Endothelial cell of coronary artery (primary cell): ENCODE data around the gene OOSP3. TPM values are rescaled to one million over a fixed set of nuclear protein-coding genes. Genes with fewer than 3 reads are reported as not detected.

ENCODE experiments used
- total RNA-seq: library from RNA; depleted of rRNA; stranded (reverse); fragments of >200 nt; gene quantifications from 2 replicates; pipeline ENCODE4 v1.2.3, GENCODE V29; 2014

Gene OOSP3
- total RNA-seq, result not detected in 2 replicates

GRCh38 chr11:59878575-59878974 is at the start of gene OOSP3:
OOSP3 (plus strand) TSS chr11:59878782; CDS start chr11:59878809, 27 bp downstream.

GRCh38 chr11:59845399-59845798 is 33.2 kb upstream of the OOSP3 start, which contains the start of gene CBLIF:
CBLIF (minus strand) TSS chr11:59845499; CDS start chr11:59845453, 46 bp downstream.

GRCh38 chr11:59866397-59866796 is 12.2 kb upstream of the OOSP3 start, which contains the start of gene TCN1:
TCN1 (minus strand) TSS chr11:59866487; CDS start chr11:59866470, 17 bp downstream.

GRCh38 chr11:59938132-59938531 is 59.5 kb downstream of the OOSP3 start, which contains the start of gene OOSP1:
OOSP1 (plus strand) TSS chr11:59938432; CDS start chr11:59938455, 23 bp downstream.

Other genes with a start within 250 kb of the OOSP3 start
- gene PATL1, start 209.7 kb upstream of the OOSP3 start, total RNA-seq, result 3.7 and 6.2 TPM in 2 replicates
- gene OR10V1, start 164.9 kb upstream of the OOSP3 start, total RNA-seq, result not detected in 2 replicates
- 40.9 and 41.5 TPM in 2 replicates for gene STX3, start 123.4 kb upstream of the OOSP3 start, total RNA-seq
- gene MRPL16, start 68.0 kb upstream of the OOSP3 start, total RNA-seq, result 43.5 and 45.6 TPM in 2 replicates
- gene CBLIF, start 33.3 kb upstream of the OOSP3 start, total RNA-seq, result not detected in 2 replicates
- gene TCN1, start 12.3 kb upstream of the OOSP3 start, total RNA-seq, result not detected in 2 replicates
- not detected in 2 replicates for gene OOSP1, start 59.6 kb downstream of the OOSP3 start, total RNA-seq
- gene OOSP4A, start 85.3 kb downstream of the OOSP3 start, total RNA-seq, result not detected in 2 replicates
- not detected in 2 replicates for gene OOSP4B, start 138.4 kb downstream of the OOSP3 start, total RNA-seq
- gene OOSP2, start 161.6 kb downstream of the OOSP3 start, total RNA-seq, result not detected in 2 replicates
- gene MS4A3, start 177.9 kb downstream of the OOSP3 start, total RNA-seq, result not detected in 2 replicates
- gene MS4A2, start 209.9 kb downstream of the OOSP3 start, total RNA-seq, result not detected in 2 replicates